ENCODE data around the gene CMKLR1.

GRCh38 chr12:108363565-108363964, 24.5 kb upstream of the CMKLR1 start:
- TF ChIP-seq CEBPB (IDR thresholded peaks at IDR 0.05) (no peak), REST (IDR thresholded peaks at IDR 0.05; ENCODE audit: low read depth) (no peak), YY1 (IDR thresholded peaks at IDR 0.05; ENCODE audit: low read depth) (no peak), MAX (IDR thresholded peaks at IDR 0.05) (no peak), EP300 (IDR thresholded peaks at IDR 0.05; ENCODE audit: borderline replicate concordance) (no peak), FOXM1 (IDR thresholded peaks at IDR 0.05; ENCODE audit: borderline replicate concordance, low read depth) (no peak), RAD21 (IDR thresholded peaks at IDR 0.05; ENCODE audit: low read depth) (no peak), TEAD4 (IDR thresholded peaks at IDR 0.05) (no peak), CREB1 (IDR thresholded peaks at IDR 0.05; ENCODE audit: low read depth) (no peak), NFIC (IDR thresholded peaks at IDR 0.05) (no peak)
